ENCODE measurements around the gene SLA2. TPM values are rescaled to one million over a fixed set of nuclear protein-coding genes. Genes with fewer than 3 reads are reported as not detected.

SLA2 gene
- total RNA-seq, 2 experiments from 2014 or later: 87.3 to 92.7 TPM

GRCh38 chr20:36604952-36605398, 41.0 kb downstream of the SLA2 start:
- peak; percentile 59 for DNase-seq
- ChIA-PET CTCF (interaction anchor here (0.9 to 3.3 kb wide), 30 partner anchors 9 to 268 kb away, joined by 3 to 40 read pairs (median 4); partner anchors contain the start of genes DSN1, SLA2 and TGIF2), POLR2A (interaction anchor here (0.7 to 1.3 kb wide), 3 partner anchors 11 to 54 kb away, joined by 4 to 12 read pairs (median 4); partner anchors contain the start of gene TGIF2)
- Mint-ChIP-seq H3K27me3 (no peaks in the 10 kb centered on the region), H3K27ac (peak overlapping the region; percentile 92), H3K9me3 (no peaks in the 10 kb centered on the region), H3K36me3 (ENCODE audit: low read depth) (peaks cover 25% of the 10 kb centered on the region), H3K4me1 (peaks cover 35% of the 10 kb centered on the region), H3K4me3 (peak overlapping the region; percentile 95)

- no peak overlapping the region for H3K27ac Mint-ChIP-seq
- ChIA-PET CTCF (interaction anchor here (0.6 to 1.4 kb wide), 4 partner anchors 13 to 1545 kb away, joined by 3 to 5 read pairs (median 3); no protein-coding TSS in a partner anchor), POLR2A (interaction anchor here (0.6 kb wide), 1 partner anchor 10 kb away, joined by 4 read pairs; no protein-coding TSS in a partner anchor)
- peaks cover 1% of the 10 kb centered on the region for H3K36me3 Mint-ChIP-seq (ENCODE audit: low read depth)
- H3K4me3 Mint-ChIP-seq: no peak overlapping the region
- no peaks in the 10 kb centered on the region for H3K9me3 Mint-ChIP-seq
- no peaks in the 10 kb centered on the region for H3K27me3 Mint-ChIP-seq
- H3K4me1 Mint-ChIP-seq: peaks cover 30% of the 10 kb centered on the region
- DNase-seq: no peak
These were observed 44.5 kb downstream of the SLA2 start for GRCh38 chr20:36601540-36601939.

GRCh38 chr20:36599912-36600345, 46.1 kb downstream of the SLA2 start:
- Mint-ChIP-seq H3K9me3 (no peaks in the 10 kb centered on the region), H3K27me3 (no peaks in the 10 kb centered on the region), H3K36me3 (ENCODE audit: low read depth) (peaks cover 8% of the 10 kb centered on the region), H3K4me3 (no peak overlapping the region), H3K4me1 (peaks cover 37% of the 10 kb centered on the region), H3K27ac (peak overlapping the region; percentile 38)
- ChIA-PET POLR2A (no interaction called here), CTCF (interaction anchor here (0.6 to 1.4 kb wide), 4 partner anchors 16 to 134 kb away, joined by 3 to 4 read pairs (median 3); no protein-coding TSS in a partner anchor)
- no peak for DNase-seq

- ChIA-PET CTCF (interaction anchor here (0.5 to 6.2 kb wide), 9 partner anchors 9 to 1766 kb away, joined by 3 to 40 read pairs (median 6); partner anchors contain the start of gene RAB5IF), POLR2A (interaction anchor here (1.3 kb wide), 1 partner anchor 11 kb away, joined by 4 read pairs; no protein-coding TSS in a partner anchor)
- DNase-seq: no peak
- Mint-ChIP-seq H3K4me1 (peaks cover 60% of the 10 kb centered on the region), H3K4me3 (no peak overlapping the region), H3K27me3 (no peaks in the 10 kb centered on the region), H3K27ac (peak overlapping the region; percentile 75), H3K36me3 (ENCODE audit: low read depth) (peaks cover 39% of the 10 kb centered on the region), H3K9me3 (no peaks in the 10 kb centered on the region)
These were observed 52.6 kb downstream of the SLA2 start for GRCh38 chr20:36593347-36593929.

GRCh38 chr20:36591854-36592641, 53.9 kb downstream of the SLA2 start:
- Mint-ChIP-seq H3K4me3 (peak overlapping the region; percentile 61), H3K27me3 (no peaks in the 10 kb centered on the region), H3K9me3 (no peaks in the 10 kb centered on the region), H3K36me3 (ENCODE audit: low read depth) (peaks cover 42% of the 10 kb centered on the region), H3K4me1 (peaks cover 67% of the 10 kb centered on the region), H3K27ac (peak overlapping the region; percentile 89)
- ChIA-PET POLR2A (interaction anchor here (0.5 to 0.6 kb wide), 2 partner anchors 9 to 52 kb away, joined by 3 to 4 read pairs; no protein-coding TSS in a partner anchor), CTCF (interaction anchor here (1.4 to 6.2 kb wide), 3 partner anchors 11 to 14 kb away, joined by 5 to 40 read pairs (median 13); partner anchors contain the start of gene RAB5IF)
- DNase-seq: peak; percentile 49

GRCh38 chr20:36591281-36591680, 54.7 kb downstream of the SLA2 start:
- Mint-ChIP-seq H3K9me3 (no peaks in the 10 kb centered on the region), H3K4me1 (peaks cover 71% of the 10 kb centered on the region), H3K36me3 (ENCODE audit: low read depth) (peaks cover 42% of the 10 kb centered on the region), H3K4me3 (no peak overlapping the region), H3K27me3 (no peaks in the 10 kb centered on the region), H3K27ac (no peak overlapping the region)
- ChIA-PET POLR2A (interaction anchor here (0.5 to 0.6 kb wide), 2 partner anchors 10 to 53 kb away, joined by 3 to 4 read pairs; no protein-coding TSS in a partner anchor), CTCF (interaction anchor here (1.4 to 6.2 kb wide), 4 partner anchors 11 to 14 kb away, joined by 3 to 40 read pairs (median 9); partner anchors contain the start of gene RAB5IF)
- no peak for DNase-seq

GRCh38 chr20:36587388-36588070, 58.5 kb downstream of the SLA2 start:
- Mint-ChIP-seq H3K27ac (peak overlapping the region; percentile 31), H3K27me3 (no peaks in the 10 kb centered on the region), H3K36me3 (ENCODE audit: low read depth) (peaks cover 30% of the 10 kb centered on the region), H3K4me1 (peaks cover 49% of the 10 kb centered on the region), H3K4me3 (no peak overlapping the region), H3K9me3 (no peaks in the 10 kb centered on the region)
- no peak for DNase-seq
- ChIA-PET CTCF (interaction anchor here (0.6 to 6.2 kb wide), 8 partner anchors 7 to 37 kb away, joined by 3 to 40 read pairs (median 6); partner anchors contain the start of genes RAB5IF and TGIF2), POLR2A (no interaction called here)

- POLR2A ChIA-PET: no interaction called here
These were observed 60.4 kb downstream of the SLA2 start for GRCh38 chr20:36585410-36586125.

GRCh38 chr20:36584018-36584481, 61.9 kb downstream of the SLA2 start:
- CTCF ChIA-PET: interaction anchor here (0.6 to 2.0 kb wide), 5 partner anchors 10 to 171 kb away, joined by 3 to 6 read pairs (median 4); partner anchors contain the start of gene TGIF2
- Mint-ChIP-seq H3K27ac (peak overlapping the region; percentile 0), H3K36me3 (ENCODE audit: low read depth) (peaks cover 36% of the 10 kb centered on the region), H3K4me1 (peaks cover 47% of the 10 kb centered on the region), H3K4me3 (no peak overlapping the region), H3K9me3 (no peaks in the 10 kb centered on the region), H3K27me3 (no peaks in the 10 kb centered on the region)
- POLR2A ChIA-PET: no interaction called here
- no peak for DNase-seq

More at GRCh38 chr20:36585410-36586125, 60.4 kb downstream of the SLA2 start:
- Mint-ChIP-seq H3K4me3 (no peak overlapping the region), H3K27me3 (no peaks in the 10 kb centered on the region), H3K36me3 (ENCODE audit: low read depth) (peaks cover 22% of the 10 kb centered on the region), H3K4me1 (peaks cover 43% of the 10 kb centered on the region), H3K9me3 (no peaks in the 10 kb centered on the region), H3K27ac (no peak overlapping the region)
- no peak for DNase-seq
- CTCF ChIA-PET: interaction anchor here (0.9 to 2.0 kb wide), 5 partner anchors 8 to 169 kb away, joined by 4 to 6 read pairs (median 4); partner anchors contain the start of gene TGIF2

- CTCF ChIA-PET: interaction anchor here (0.7 to 1.7 kb wide), 2 partner anchors 16 to 41 kb away, joined by 4 read pairs; no protein-coding TSS in a partner anchor
- POLR2A ChIA-PET: no interaction called here
- H3K36me3 Mint-ChIP-seq (ENCODE audit: low read depth): peaks cover 40% of the 10 kb centered on the region
These were observed 63.2 kb downstream of the SLA2 start for GRCh38 chr20:36582821-36583220.

GRCh38 chr20:36582322-36582721, 63.7 kb downstream of the SLA2 start:
- CTCF ChIA-PET: interaction anchor here (1.7 kb wide), 1 partner anchor 16 kb away, joined by 4 read pairs; no protein-coding TSS in a partner anchor
- POLR2A ChIA-PET: interaction anchor here (0.7 kb wide), 1 partner anchor 91 kb away, joined by 3 read pairs; no protein-coding TSS in a partner anchor
- Mint-ChIP-seq H3K36me3 (ENCODE audit: low read depth) (peaks cover 39% of the 10 kb centered on the region), H3K4me1 (peaks cover 38% of the 10 kb centered on the region), H3K4me3 (no peak overlapping the region), H3K9me3 (no peaks in the 10 kb centered on the region), H3K27ac (peak overlapping the region; percentile 86), H3K27me3 (no peaks in the 10 kb centered on the region)
- peak; percentile 60 for DNase-seq

More at GRCh38 chr20:36582821-36583220, 63.2 kb downstream of the SLA2 start:
- DNase-seq: no peak
- Mint-ChIP-seq H3K4me3 (no peak overlapping the region), H3K27ac (peak overlapping the region; percentile 86), H3K9me3 (no peaks in the 10 kb centered on the region), H3K27me3 (no peaks in the 10 kb centered on the region), H3K4me1 (peaks cover 43% of the 10 kb centered on the region)

Measured in activated CD4-positive, alpha-beta T cell treated with anti-CD3 and anti-CD28 coated beads, Interleukin-2, amount 10 ng/mL, durations not matched to agents 7 days and 5 days (primary cell).